22Rv1 (cell line): ENCODE results near the gene DFFB.

Experiments
- H3K27ac ChIP-seq: fragments of 450-650 bp; 2 replicates; pipeline ENCODE4 v1.5.1; 2017
- ZFX ChIP-seq: fragments of 450-650 bp; IDR thresholded peaks from 2 replicates; pipeline ENCODE4 v1.6.1; 2017; ENCODE audit warnings: antibody characterized with exemption, borderline replicate concordance
- TF ChIP-seq, protein P1 (sequence below): fragments of 450-650 bp; IDR thresholded peaks from 2 replicates; pipeline ENCODE4 v1.5.1; 2017; ENCODE audit warnings: mild to moderate bottlenecking

Gene DFFB

DNA sequence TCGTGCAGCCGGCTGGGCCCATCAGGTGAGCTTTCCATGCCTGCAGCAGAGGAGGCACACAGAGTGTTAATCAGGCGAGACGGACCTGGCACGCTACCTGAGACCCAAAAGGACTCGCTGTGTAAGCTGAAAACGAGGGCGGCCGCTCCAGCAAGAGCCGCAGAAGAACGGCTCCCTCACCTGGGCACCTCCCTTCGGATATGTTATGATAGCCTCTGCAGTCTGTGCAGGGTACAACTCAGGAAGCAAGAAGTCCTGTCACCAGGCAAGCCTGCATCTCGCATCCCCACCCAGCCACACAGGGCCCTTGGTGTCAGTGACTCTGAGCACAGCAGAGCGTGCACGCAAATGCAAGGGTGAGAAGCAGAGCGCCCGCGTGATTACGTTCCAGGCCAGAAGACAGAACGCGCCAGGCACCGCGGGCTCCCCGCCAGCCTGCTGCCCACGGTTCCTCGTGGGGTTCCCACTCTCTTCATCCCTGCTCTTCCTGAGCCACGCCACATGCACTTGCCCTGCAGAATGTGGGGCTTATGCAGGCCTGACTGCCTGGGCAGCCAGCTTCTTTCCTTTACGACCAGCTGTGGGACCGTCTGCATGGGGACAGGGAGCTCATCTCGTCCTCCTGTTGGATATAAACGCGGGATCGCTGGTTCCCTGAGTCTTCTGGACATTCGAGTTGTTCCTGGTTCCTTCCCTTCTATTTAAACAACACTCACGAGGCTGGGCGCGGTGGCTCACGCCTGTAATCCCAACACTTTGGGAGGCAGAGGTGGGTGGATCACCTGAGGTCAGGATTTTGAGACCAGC, 40.7 kb upstream of the DFFB start:
- TF ChIP-seq, protein P1, sequence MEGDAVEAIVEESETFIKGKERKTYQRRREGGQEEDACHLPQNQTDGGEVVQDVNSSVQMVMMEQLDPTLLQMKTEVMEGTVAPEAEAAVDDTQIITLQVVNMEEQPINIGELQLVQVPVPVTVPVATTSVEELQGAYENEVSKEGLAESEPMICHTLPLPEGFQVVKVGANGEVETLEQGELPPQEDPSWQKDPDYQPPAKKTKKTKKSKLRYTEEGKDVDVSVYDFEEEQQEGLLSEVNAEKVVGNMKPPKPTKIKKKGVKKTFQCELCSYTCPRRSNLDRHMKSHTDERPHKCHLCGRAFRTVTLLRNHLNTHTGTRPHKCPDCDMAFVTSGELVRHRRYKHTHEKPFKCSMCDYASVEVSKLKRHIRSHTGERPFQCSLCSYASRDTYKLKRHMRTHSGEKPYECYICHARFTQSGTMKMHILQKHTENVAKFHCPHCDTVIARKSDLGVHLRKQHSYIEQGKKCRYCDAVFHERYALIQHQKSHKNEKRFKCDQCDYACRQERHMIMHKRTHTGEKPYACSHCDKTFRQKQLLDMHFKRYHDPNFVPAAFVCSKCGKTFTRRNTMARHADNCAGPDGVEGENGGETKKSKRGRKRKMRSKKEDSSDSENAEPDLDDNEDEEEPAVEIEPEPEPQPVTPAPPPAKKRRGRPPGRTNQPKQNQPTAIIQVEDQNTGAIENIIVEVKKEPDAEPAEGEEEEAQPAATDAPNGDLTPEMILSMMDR: no peak
- no peak for TF ChIP-seq ZFX
- H3K27ac ChIP-seq: no peak overlapping the region

DNA sequence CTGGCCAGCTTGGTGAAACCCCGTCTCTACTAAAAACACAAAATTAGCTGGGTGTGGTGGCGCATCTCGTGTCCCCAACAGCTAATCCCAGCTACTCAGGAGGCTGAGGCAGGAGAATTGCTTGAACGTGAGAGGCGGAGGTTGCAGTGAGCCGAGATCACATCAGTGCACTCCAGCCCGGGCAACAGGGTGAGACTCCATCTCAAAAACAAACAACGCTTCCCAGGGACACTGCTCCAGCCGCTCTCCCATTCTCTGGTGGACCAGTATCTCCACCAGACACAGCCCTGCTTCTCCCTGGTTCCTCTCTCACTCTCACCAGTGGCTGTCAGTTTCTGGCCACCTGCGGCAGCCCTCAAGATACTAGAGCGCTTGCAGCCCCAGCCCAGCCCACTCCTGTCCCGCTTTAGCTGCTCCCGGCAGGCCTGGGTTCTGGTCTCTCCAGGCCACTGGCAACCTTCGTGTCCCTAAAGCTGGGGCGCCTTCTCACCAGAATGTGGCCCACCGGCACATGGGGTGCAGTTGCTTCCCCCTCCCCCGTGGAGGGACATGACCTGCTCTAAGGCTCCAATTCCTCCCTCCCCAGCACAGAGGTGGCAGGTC, 40.0 kb upstream of the DFFB start:
- no peak overlapping the region for H3K27ac ChIP-seq
- TF ChIP-seq ZFX: no peak
- TF ChIP-seq, protein P1: no peak

DNA sequence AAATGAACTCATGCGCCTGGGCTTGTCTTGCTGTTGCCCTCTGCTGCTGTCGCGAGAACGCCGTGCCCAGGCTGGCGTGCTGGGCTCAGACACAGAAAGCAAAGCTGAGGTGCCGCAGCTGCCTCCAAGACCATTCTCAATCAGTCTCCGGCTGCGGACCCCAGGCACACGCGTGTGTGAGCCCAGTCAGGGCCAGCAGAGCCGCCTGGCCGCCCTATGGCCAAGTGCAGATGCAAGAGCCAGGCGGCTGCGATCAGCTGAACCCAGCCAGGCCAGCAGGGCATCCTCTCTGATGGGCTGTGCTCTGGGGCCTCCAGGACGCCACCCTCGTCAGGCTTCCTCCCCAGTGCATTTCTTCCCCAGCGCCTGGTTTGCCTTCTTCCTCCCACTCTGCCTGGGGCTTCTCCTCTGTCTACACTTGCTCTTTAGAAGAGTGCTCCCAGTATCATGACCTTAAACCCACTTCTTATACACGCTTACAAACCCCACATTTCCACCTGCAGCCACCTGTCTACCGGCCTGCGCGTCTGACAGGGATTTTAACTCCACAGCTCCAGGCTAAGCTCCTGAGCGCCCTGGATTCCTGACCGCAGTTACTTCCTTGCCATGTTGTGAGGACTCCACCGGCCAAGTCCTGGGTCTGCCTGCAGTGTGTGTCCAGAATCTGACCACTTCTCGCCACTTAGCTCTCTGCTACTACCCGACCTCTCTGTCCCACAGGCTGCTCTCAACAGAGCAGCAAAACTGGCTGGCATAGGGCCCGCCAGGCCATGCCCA, 39.3 kb upstream of the DFFB start:
- TF ChIP-seq, protein P1: no peak
- no peak for TF ChIP-seq ZFX
- no peak overlapping the region for H3K27ac ChIP-seq

DNA sequence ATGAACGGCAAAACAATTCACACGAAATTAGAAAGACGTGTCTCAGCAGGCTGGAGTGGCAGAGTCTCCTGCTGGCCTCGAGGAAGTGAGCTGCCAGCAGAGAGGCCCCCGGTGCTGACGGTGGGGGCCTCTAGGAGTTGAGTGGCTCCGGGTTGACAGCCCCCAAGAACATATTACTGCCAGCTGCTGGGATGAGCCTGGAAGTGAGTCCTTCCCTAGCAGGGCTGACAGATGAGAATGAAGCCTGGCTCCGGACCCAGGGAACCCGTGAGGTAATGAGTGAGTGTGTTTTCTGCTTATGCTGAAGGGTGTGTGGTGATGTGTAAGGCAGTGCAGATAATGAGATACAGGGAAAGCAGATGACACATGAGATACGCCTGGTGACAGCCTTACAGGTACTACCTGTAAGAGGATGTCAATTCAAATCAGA, 37.5 kb upstream of the DFFB start:
- no peak overlapping the region for H3K27ac ChIP-seq
- TF ChIP-seq ZFX: no peak
- TF ChIP-seq, protein P1: no peak

DNA sequence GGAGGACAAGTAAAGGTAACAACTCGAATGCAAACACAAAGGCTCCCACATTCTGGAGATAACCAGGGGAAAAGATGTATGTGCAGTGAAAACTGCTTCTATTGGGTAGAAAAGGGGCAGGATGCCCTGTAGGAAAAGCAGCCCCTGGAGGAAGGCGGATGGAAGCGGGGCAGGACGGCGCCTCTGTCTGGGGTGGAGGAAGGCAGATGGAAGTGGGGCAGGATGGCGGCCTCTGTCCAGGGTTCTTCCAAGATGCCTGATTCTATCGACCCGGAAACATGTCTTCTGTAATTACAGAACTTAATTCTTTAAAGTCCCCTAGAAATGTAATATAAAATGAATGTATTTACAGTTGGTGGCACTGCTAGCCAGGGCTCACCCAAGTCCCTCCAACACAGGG, 37.0 kb upstream of the DFFB start:
- TF ChIP-seq, protein P1: no peak
- no peak for TF ChIP-seq ZFX
- H3K27ac ChIP-seq: no peak overlapping the region

DNA sequence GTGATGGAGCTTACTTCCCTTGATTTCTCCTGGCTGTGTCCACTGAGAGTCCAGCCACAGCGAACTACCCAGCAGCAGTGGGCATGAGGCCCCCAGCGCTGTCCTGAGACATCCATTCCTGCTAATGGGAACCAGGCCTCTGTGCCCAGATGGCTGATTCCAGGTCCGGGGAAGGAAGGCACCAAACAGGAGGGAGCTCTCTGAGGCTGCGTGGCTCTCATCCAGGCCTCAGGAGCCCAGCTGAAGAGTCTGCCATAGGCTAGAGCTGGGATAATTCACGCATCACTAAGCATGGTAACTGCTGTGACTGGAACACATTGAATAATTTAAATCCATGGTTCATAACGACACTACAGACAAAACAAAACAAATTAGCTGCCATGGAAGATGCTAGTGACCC, 36.3 kb upstream of the DFFB start:
- no peak overlapping the region for H3K27ac ChIP-seq
- TF ChIP-seq, protein P1: no peak
- no peak for TF ChIP-seq ZFX
